Right lobe of liver (tissue), 4 donors: ENCODE results near the gene RTP5.

Source experiments
- CTCF ChIP-seq, 4 donors: fragments of 200-600 bp in 3 of 4; fragments of 450-650 bp in 1 of 4; IDR thresholded peaks; one replicate each; pipeline versions ENCODE4 v1.5.1 to v1.8.0; 2016 to 2022; ENCODE audit warnings: antibody characterized with exemption in 4 of 4, mild to moderate bottlenecking in 2 of 4
- POLR2A ChIP-seq: fragments of 450-650 bp; IDR thresholded peaks from one replicate; pipeline ENCODE4 v1.6.1; 2017; ENCODE audit warnings: antibody characterized with exemption, mild to moderate bottlenecking
- donor health status: DM: no; HTN: no; CAD: no.
- donor health status: DM: no; HTN: no; CAD: no.
- donor health status: DM: no; HTN: yes; CAD: no.

- no peak for TF ChIP-seq CTCF (IDR thresholded peaks at IDR 0.05)
- no peak for TF ChIP-seq POLR2A
Measured at GRCh38 chr2:241861264-241861663, 8.3 kb upstream of the RTP5 start.
